Glomerular endothelial cell (primary cell): ENCODE measurements around the gene RDH12. TPM values are rescaled to one million over a fixed set of nuclear protein-coding genes. Genes with fewer than 3 reads are reported as not detected.

Source experiments
- DNase-seq: peaks from one replicate; pipeline ENCODE4 v3.0.0-alpha.2; 2011; ENCODE audit warnings: low read depth, low spot score; ENCODE audit errors: extremely low read depth
- total RNA-seq: library from RNA; depleted of rRNA; stranded (reverse); fragments of >200 nt; gene quantifications from 2 replicates; pipeline ENCODE4 v1.2.3, GENCODE V29; 2015

The RDH12 gene
- total RNA-seq, 1 donor from 2014 or later: not detected

DNA sequence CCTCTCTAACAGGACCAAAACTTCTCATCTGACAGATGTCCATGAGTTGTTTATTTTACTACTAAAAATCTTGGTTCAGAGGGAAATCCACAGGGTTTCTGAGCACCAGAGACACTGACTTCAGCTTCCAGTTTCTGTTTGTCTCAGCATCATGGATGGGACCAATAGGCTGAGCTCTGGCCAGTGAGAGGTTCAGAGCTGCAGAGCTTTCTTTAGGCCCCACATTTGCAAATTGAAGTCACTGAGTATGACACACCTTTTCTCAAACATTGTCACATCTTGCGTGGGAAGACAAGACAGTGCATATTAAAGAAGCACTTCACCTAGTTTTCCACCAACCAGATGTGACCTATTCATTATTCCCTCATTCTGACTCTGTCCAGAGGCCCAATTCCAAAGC lies 45.2 kb downstream of the RDH12 start:
- no peak for DNase-seq

DNA sequence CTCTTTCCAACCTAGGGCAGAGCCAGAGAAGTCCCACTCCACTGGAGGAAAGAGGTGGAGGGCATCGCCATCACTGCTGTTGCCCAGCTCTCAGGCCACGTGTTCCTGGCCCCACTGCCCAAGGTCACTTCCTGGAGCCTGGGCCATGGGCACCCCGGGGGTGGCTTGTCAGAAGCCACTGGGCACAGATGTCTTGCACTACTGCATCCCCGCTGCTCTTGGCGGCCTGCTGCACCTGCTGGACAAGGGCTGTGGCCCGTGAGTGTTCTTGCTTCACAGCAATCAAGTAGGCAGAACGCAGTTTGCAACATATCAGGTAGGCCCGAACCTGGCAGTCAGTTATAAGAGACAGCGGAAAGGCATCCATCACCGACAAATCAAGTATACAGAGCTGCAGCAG lies 46.6 kb downstream of the RDH12 start:
- DNase-seq: no peak

DNA sequence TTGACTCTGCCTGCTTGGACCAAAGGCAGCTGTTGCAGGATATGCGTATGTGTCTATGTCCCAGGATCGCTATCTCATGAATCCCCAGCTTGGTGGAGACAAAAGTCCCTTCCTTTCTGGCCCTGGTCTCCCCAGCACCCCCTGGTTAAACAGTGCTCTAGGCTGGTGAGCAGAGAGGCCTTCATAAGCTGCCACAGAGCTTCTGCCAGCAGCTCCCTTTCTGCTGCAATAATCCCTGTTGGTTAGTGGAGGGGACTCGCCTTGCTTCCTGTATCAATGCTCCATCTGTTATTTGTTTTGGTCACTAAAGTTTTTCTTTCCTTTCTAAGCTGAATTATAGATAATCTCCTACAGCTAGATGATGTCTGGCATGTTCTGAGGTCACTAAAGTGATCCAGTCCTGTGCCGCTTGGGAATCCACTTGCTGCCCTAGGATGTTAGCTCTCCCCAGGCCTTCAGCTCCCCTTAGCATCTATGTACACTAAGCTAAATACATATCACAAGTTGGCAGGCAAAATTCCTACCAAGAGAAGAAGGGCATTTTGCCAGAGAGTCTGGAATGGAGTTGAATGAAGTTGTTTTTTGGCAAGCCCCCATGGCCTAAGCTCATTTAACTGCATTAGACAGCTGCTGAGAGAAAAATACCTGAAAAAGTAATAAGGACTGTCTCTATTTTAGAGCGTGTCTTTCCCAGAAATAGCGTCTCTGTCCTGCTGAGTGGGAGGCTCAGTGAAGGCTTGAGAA lies 47.8 kb downstream of the RDH12 start:
- DNase-seq: no peak

DNA sequence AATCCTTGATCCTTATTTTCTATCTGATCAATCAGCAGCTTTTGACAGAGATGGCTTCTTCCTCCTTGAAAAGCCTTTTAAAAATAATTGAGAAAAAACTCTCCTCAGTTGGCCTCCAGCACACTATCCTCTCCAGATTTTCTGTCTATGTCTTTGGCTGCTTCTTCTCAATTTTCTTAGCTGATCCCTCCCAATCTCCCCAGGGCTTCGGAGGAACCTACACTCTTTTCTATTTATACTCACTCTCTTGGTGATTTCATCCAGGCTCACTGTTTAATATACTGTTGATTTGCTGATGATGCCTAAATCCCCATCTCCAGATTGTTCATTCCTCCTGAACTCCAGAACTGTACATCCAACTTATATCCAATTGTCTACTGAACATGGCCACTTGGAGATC lies 54.8 kb downstream of the RDH12 start:
- DNase-seq: no peak

DNA sequence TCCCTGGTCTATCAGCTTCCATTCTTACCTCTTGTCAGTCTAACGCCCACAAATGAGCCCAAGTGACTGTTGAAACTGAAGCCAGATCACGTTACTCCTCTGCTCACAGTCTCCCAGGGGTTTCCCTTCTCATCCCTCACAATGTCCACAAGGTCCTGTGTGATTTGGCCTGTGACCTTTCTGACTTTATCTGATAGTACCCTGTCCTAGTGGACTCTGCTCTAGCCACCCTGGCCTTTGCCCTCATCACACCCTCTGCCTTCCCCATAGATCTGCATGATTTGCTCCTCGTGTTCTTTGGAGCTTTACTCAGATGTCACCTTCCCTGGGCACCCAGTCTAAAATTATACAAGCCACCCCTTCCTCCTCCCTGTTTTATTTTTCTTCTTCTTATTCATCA lies 55.5 kb downstream of the RDH12 start:
- no peak for DNase-seq

DNA sequence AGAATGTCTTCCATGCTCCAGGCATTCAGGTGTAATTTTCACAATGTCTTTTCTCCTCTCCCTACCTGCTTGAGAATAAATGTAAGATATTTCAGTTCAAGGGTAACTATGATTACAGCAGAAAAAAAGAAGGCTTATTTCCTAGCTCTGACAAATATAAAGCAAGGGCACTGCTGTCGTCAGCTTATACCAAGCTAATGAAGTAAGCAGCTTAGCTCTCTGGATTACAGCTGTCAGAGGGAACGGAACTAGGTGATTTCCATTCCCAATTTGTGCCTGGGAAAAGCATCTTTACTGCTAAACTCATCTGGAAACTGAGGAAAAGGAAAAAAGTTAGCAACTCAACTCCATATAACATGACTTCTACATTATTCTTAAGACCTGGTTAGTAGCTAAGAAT lies 58.2 kb downstream of the RDH12 start:
- no peak for DNase-seq

DNA sequence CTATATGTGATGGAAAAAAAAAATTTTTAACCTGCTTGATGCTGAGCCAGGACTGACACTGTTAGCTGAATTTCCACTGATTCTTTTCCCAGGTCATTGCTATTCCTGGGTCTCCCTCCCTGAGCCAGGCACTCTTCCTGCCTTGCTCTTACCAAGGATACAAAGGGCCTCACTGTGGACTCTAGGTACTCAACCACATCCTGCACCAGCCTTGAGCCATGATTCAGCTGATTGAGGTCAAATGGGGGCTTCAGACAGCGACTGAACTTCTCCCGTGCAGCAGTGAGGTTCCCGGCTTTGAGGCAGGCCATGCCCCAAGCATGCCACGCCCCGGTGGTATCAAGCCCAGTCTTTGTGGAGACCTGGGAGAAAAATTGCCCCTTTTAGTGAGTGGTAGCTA lies 60.4 kb downstream of the RDH12 start:
- DNase-seq: no peak

DNA sequence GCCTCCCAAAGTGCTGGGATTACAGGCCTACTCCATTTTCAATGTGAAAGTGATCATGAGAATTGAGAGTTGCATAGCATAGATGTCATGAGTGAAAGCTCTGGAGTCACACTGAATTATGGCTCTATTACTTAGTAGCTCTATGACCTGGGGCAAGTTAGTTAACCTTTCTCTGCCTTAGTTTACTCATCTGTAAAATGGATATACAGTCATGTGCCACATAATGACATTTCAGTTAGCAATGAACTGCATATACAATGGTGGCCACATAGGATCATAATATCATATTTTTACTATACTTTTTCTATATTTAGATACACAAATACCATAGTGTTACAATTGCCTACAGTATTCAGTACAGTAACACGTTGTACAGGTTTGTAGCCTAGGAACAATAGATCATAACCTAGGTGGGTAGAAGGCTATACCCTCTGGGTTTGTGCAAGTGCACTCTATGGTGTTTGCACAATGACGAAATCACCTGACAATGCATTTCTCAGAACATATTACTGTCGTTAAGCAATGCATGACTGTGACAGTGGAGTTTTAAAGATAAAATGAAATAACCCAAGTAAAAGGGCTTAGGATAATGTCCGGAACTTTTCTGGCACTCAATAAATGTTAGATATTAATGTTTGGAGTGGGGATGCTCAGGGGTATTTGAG lies 61.6 kb downstream of the RDH12 start:
- no peak for DNase-seq

DNA sequence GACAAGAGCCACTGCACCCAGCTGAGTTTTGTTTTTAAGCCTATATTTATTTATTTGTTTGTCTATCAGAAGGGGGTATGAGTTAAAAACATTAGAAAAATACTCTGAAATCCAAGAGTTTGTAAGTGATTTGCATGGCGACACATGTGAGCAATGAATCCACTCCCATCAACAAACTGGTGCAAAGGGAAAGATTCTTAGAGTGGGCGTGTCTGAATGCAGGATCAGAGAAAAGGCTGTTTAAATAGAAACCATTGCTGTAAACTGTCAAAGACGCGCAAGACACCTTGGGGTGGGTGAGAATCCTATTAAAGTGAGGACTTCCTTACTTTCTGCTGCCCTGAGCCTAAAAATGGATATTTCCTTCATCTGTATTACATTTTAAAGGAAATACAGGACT lies 62.8 kb downstream of the RDH12 start:
- DNase-seq: no peak

DNA sequence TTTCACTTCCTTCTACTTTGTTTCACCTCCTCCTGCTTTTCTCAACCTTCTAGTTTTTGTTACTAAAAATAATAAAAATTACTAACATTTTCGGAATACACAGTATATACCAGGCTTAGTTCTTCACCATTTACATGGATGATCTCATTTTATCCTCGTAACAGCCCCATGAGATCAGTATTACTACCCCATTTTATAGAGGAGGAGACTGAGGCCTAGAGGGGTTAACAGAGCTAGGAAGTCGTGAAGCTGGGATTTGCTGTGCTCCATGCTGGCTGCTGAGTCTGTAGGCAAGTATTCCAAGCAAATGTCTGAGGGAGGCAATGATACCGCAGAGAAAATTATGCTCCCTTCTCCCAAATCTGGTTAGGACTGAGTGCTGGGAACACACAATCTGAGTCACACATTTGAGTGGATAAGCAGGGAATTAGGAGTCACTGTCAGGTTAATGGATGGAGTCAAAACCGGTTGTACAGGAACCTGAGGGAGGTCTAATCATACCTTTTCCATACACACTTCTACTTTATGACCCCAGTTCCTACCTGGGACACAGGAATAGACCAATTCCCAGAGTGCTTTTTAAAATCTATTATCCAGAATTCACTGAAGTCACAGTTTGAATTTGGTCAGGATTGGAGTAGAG lies 63.6 kb downstream of the RDH12 start:
- no peak for DNase-seq

DNA sequence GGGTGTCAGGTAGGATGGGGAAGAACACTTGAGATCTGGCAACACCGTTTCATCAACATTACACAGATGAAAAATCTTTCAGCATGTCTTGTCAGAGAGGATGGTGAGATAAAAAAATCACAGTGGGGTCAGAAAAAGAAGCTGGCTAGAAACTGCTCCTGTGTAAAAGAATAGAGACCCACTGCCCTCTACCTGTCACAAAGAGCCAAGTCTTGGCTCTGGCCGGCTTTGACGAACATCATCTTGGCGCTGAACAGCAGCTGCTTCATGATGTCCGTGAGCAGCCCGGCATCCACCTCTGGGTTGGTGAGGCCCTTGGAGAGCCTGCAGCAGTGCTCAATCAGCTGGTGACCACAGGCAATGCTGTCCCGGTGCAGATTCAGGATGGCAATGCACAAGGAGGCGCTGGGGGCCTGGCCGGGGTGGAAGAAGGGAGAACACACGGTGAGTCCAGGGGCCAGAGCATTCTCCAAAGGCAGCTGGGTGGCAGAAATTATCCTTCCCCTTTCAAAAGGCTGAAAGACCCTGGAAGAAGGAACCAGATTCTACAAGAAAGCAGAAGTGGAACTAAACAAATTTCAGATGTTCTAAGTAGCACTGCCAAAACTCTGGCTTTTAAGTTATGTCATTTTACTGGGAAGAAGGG lies 64.5 kb downstream of the RDH12 start:
- DNase-seq: no peak

DNA sequence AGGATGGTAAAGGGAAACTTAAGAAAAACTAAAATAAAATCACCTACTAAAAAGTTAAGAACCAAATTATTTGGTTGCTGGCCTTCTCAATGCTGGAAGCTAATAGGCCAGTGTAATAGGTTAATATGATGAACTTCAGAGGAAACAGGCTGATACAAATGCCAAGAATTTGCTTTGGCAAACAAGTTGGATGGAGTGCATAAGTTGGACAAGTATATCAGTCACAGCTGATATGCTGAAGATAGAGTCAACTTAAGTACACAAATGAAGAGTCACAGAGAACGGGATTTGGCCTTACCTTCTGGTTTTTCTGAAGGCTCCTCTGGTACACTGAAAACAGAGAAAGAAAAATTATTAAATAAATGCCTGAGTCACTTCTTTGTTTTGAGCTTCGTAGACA lies 66.5 kb downstream of the RDH12 start:
- DNase-seq: no peak

DNA sequence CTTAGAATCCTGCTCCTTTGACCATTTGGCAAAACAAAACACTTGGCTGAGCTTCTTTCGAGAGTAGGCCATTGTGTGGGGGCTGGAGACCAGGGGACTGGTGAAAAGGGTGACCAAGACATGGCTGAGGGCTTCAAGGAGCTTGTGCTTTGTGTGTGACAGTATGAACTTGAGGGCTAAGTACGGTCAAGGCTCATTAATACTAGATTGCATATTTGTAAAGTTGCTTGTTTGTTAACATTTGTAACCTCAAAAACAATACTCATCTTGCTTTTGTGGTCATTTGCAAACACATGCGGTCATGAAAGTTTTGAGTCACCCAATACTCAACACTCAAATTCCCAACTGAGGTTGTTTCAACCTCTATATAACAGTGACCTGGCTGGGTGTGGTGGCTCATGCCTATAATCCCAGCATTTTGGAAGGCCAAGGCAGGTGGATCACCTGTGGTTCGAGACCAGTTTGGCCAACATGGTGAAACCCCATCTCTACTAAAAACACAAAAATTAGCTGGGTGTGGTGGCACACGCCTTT lies 72.2 kb downstream of the RDH12 start:
- no peak for DNase-seq

DNA sequence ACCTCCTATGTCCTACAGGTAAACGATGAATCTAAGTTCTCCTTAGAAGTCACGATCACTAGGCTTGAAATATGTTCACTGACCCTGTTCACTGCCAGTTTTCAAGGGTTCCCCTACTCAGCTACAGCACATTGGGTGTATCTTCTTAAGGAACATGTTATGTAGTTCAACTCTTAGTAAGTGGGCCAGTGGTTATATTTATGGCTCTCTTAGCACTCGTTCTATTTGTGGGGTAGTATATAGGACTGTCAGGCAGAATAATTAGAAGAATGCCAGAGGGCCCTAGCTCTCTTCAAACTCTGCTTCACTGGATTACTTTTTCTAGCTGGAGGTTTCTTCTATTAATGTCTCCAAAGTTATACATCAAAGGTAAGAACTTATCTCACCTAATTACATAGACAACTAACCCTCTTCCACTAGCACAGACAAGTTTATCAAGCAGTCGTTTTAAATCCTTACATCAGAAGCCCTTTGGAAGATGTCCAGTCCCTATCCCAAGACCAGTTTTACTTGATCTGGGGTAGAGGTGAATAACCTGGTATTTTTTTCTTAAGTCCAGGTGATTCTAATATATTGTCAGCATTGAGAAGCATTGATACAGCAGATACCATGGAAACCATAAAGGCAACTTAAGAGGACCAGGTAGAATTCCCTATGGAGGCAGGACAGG lies 75.1 kb downstream of the RDH12 start:
- DNase-seq: no peak

DNA sequence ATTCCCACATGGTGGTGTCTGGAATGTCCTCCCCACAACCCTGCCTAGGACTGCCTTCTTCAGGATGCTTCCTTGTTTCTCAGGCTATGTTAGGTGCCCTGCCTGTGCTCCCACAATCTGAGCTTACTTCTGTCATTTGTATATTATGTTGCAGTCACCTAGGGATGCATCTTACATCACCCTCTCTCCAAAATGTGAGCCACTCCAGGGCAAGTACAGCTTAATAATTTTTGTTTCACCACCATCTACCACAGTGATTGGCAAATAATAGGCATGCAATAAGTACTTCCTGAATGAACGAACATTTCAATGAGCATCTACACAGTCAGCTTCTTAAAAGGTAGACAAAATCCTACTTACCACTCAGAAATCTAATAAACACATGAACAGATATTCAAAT lies 77.1 kb downstream of the RDH12 start:
- DNase-seq: no peak

DNA sequence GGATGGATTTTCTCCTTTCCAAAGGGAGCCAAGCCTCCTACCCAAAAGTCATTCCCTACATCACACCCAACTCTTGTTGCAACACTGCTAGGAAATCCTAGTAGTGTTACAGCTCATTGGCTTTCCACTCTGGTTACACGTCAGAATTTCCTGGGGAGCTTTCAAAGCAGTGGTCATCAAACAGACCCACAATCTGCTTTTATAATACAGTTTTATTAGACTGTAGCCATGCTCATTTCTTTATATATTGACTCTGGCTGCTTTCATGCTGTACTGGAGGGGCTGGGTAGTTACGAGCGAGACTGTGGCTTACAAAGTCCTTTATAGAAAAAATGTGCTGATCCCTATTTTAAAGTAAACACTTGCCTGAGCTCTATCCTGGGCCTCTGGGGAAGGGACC lies 80.4 kb downstream of the RDH12 start:
- no peak for DNase-seq

Other genes starting within 250 kb of the RDH12 start
- gene TMEM229B, start 213.2 kb upstream of the RDH12 start, total RNA-seq: 1.6 and 2.9 TPM in 2 replicates
- 0.93 and 1.8 TPM in 2 replicates for gene PLEKHH1, start 168.6 kb upstream of the RDH12 start, total RNA-seq
- 11.3 and 16.5 TPM in 2 replicates for gene PIGH, start 101.6 kb upstream of the RDH12 start, total RNA-seq
- gene ARG2, start 82.0 kb upstream of the RDH12 start, total RNA-seq: 7.1 and 17.0 TPM in 2 replicates
- gene VTI1B, start 27.3 kb upstream of the RDH12 start, total RNA-seq: 49.4 and 50.7 TPM in 2 replicates
- 65.3 and 74.7 TPM in 2 replicates for gene RDH11, start 6.1 kb upstream of the RDH12 start, total RNA-seq
- gene ZFYVE26, start 114.7 kb downstream of the RDH12 start, total RNA-seq: 18.8 and 34.1 TPM in 2 replicates
- 4.6 and 9.7 TPM in 2 replicates for gene RAD51B, start 117.9 kb downstream of the RDH12 start, total RNA-seq